Fibroblast of villous mesenchyme (primary cell): ENCODE results near the gene DOCK2. TPM values are rescaled to one million over a fixed set of nuclear protein-coding genes. Genes with fewer than 3 reads are reported as not detected.

Experiments used
- DNase-seq: peaks from one replicate; pipeline ENCODE4 v3.0.0-alpha.2; 2010; ENCODE audit warnings: low read depth
- H3K4me3 ChIP-seq: 2 replicates; pipeline ENCODE4 v1.5.1; 2011; ENCODE audit warnings: low read depth, mild to moderate bottlenecking, low read length
- total RNA-seq: library from RNA; depleted of rRNA; stranded (reverse); fragments of >200 nt; gene quantifications from 2 replicates; pipeline ENCODE4 v1.2.3, GENCODE V29; 2012
- TF ChIP-seq, protein P1 (sequence below): IDR thresholded peaks from 2 replicates; pipeline ENCODE4 v1.5.1; 2012; ENCODE audit warnings: low read depth, mild to moderate bottlenecking, low read length; ENCODE audit not compliant: insufficient read depth

The DOCK2 gene
- total RNA-seq, 1 donor, result 7.3 TPM

DNA sequence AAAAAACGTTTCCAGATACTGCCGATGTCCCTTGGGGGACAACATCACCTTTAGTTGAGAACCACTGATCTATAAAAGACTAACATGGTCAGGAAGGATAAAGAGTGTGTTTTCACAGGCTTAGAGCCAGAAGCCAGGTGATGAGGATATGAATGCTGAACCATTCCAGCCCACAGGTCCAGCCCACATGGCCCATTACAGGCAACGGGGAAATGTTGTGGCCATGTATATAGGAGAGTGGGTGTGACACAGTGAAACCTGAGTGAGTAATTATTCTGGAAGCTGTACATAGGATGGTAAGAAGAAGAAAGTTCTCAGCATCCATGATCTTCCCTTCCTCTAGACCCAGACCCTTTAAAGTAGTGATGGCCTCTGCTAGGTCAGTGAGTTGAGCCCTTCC is 412.6 kb downstream of the DOCK2 start:
- TF ChIP-seq, protein P1, sequence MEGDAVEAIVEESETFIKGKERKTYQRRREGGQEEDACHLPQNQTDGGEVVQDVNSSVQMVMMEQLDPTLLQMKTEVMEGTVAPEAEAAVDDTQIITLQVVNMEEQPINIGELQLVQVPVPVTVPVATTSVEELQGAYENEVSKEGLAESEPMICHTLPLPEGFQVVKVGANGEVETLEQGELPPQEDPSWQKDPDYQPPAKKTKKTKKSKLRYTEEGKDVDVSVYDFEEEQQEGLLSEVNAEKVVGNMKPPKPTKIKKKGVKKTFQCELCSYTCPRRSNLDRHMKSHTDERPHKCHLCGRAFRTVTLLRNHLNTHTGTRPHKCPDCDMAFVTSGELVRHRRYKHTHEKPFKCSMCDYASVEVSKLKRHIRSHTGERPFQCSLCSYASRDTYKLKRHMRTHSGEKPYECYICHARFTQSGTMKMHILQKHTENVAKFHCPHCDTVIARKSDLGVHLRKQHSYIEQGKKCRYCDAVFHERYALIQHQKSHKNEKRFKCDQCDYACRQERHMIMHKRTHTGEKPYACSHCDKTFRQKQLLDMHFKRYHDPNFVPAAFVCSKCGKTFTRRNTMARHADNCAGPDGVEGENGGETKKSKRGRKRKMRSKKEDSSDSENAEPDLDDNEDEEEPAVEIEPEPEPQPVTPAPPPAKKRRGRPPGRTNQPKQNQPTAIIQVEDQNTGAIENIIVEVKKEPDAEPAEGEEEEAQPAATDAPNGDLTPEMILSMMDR, result no peak
- H3K4me3 ChIP-seq, result no peak overlapping the region
- no peak for DNase-seq

DNA sequence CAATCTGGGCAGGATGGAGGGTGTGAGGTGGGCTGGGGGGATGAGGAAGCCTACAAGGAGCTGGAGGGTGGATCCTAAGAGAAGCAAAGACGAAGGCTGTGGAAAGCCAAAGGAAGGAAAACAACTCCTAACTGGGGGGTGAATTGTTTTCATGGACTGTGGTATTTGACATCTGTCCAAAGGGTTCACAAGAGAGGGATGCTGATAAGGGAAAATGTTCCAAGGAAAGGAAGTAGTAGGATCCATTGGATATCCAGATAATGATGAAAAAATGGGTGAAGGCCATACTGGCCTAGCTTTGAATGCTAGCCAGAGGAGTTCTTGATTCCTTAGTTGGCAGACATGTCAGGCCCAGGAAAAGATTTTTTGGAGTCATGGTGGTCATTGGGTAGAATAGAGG is 416.8 kb downstream of the DOCK2 start:
- TF ChIP-seq, protein P1, result no peak
- H3K4me3 ChIP-seq, result no peak overlapping the region
- DNase-seq, result no peak

DNA sequence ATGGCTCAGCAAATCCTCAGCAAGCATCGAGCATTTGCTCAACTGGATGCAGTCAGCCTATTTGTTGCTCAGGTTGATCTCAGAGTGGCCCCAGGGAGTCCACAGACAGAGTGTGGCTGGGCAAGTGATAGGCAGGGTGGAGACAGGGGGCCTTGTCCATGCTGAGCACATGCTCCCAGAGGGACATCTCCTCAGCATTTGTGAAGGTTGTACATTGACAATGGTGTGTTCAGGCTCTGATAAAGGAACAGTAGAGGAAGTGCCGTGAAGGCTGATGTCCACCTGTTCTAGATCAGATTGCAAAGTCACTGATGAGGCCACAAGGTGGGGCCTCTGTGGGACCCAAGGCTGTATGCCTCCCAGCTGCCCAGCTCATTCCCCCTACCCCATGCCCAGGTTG is 418.5 kb downstream of the DOCK2 start:
- TF ChIP-seq, protein P1, result no peak
- no peak for DNase-seq
- no peak overlapping the region for H3K4me3 ChIP-seq

DNA sequence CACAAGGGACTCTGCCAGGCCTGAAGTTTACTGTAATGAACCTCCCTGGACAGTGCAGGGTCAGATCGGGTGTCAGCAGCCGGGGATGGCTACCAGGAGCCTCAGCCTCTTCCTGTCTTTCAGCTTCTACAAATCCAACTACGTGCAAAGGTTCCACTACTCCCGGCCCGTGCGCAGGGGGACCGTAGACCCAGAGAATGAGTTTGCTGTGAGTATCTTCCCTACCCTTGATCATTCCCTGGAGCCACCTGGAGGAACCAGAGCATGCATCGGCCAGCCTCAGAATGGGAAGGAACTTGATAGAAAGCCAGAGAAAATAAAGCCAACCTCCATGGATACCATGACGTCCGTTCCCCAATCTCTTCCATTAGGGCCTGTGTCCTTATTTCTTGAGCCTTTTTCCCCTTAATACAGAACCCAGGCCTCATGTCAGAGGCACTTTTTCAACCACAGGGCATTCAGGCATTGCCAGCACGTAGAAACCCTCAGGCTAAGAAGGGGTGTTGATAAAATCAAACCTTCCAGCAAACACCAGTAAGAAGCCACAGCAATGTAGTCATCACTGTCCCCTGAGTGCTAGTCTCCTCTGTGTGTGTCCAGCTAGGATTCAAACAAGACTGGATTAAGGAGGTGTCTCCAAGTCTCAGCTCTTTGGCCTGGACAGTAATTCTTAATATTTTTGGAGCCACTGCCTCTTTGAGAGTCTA is 419.6 kb downstream of the DOCK2 start:
- TF ChIP-seq, protein P1, result no peak
- DNase-seq, result no peak
- H3K4me3 ChIP-seq, result no peak overlapping the region

DNA sequence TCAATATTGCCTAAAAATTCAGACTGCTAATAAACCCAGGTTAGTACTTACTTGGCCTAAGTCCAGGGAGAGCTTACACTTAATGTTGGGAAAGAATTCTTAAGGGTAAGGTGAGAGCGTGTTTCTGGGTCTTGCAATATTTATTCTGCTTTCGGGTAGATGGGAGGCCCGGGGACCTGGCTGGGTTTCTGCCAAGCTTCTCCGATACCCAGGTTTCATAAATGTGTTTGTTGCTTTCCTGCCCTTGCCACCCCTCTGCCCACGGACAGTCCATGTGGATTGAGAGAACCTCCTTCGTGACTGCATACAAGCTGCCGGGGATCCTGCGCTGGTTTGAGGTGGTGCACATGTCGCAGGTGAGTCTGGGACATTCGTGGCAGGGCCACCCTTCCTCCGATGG is 420.2 kb downstream of the DOCK2 start:
- TF ChIP-seq, protein P1, result no peak
- no peak for DNase-seq
- no peak overlapping the region for H3K4me3 ChIP-seq

DNA sequence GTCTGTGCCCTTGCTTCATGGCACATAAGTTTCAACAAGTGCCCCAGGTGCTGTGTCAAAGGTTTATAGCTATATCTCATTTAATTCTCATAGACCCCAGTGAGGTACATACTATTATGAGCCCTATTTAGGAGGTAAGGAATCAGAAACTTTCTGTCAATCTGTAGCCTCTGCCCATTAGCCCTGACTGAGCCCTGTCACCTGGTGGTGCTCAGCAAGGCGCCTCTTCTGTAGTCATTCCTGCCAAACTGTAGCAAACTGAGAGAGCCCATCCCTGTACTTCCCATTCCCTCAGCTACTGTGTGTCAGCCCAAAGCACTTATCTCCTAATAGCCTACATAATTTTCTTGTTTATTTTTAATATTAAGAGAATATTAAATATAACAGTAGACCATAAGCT is 422.1 kb downstream of the DOCK2 start:
- H3K4me3 ChIP-seq, result no peak overlapping the region
- no peak for DNase-seq
- TF ChIP-seq, protein P1, result no peak

DNA sequence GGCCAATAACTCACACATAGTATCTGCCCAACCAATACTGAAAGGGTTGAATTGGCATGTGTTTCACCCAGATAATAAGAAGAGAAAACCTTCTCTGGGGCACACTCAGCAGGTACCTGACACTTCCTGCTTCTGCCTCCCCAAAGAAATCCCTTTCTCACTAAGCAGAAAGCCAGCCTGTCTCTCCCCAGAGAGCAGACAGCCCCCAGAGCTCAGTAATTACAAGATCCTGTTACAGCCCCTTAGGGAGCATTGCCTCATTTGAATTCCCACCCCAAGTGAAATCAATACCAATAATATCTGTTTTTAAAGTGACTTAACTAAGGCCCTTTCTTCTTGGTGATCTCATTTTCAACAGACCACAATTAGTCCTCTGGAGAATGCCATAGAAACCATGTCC is 430.1 kb downstream of the DOCK2 start:
- no peak for DNase-seq
- TF ChIP-seq, protein P1, result no peak
- H3K4me3 ChIP-seq, result no peak overlapping the region
